WTC11 (cell line): ENCODE results near the gene LRRTM1. TPM values are rescaled to one million over a fixed set of nuclear protein-coding genes. Genes with fewer than 3 reads are reported as not detected.

Experiments used
- ATAC-seq: fragments of 200-7000 bp; cut with Tn5 transposase; 2 replicates; pipeline ENCODE4 v1.10.0; 2021; ENCODE audit warnings: mild to moderate bottlenecking, moderate library complexity
- CTCF ChIA-PET: fragments of 300-600 bp; sonication (Branson Sonifier 250); formaldehyde crosslinking; loops from one replicate; lab custom pipeline; 2021; ENCODE audit warnings: antibody characterized with exemption; lab: Charles Lee
- POLR2A ChIA-PET: fragments of 350-600 bp; sonication (Branson Sonifier 250); formaldehyde crosslinking; loops from one replicate; lab custom pipeline; 2021; ENCODE audit warnings: antibody characterized with exemption; lab: Charles Lee
- DNase-seq: peaks from one replicate; pipeline ENCODE4 v3.0.0; 2021; ENCODE audit warnings: low spot score
- H3K27ac Mint-ChIP-seq: 2 replicates; pipeline ENCODE4 v1.8.0; 2021; ENCODE audit warnings: mixed read lengths
- H3K27me3 Mint-ChIP-seq: 2 replicates; pipeline ENCODE4 v1.8.0; 2021; ENCODE audit warnings: low read depth, mild to moderate bottlenecking, moderate library complexity, mixed read lengths
- H3K36me3 Mint-ChIP-seq: 2 replicates; pipeline ENCODE4 v1.8.0; 2021; ENCODE audit warnings: mixed read lengths
- H3K4me1 Mint-ChIP-seq: 2 replicates; pipeline ENCODE4 v1.8.0; 2022; ENCODE audit warnings: mixed read lengths
- H3K4me3 Mint-ChIP-seq: 2 replicates; pipeline ENCODE4 v1.8.0; 2021; ENCODE audit warnings: mild to moderate bottlenecking, moderate library complexity, mixed read lengths
- H3K9me3 Mint-ChIP-seq: 2 replicates; pipeline ENCODE4 v1.8.0; 2021; ENCODE audit warnings: mixed read lengths
- ARID4B ChIP-seq: sonication (generic); formaldehyde crosslinking; IDR thresholded peaks from 2 replicates; pipeline ENCODE4 v1.8.0; 2023; ENCODE audit warnings: missing genetic modification reagents, mild to moderate bottlenecking, borderline replicate concordance
- ATF6 ChIP-seq: sonication (generic); formaldehyde crosslinking; IDR thresholded peaks from 2 replicates; pipeline ENCODE4 v1.8.1; 2023; ENCODE audit warnings: mild to moderate bottlenecking, missing genetic modification reagents
- CBFB ChIP-seq: sonication (generic); formaldehyde crosslinking; IDR thresholded peaks from 2 replicates; pipeline ENCODE4 v1.8.1; 2022; ENCODE audit warnings: mild to moderate bottlenecking, low read depth, missing genetic modification reagents
- EMX1 ChIP-seq: fragments of 250-450 bp; sonication (Bioruptor Pico); IDR thresholded peaks from 2 replicates; pipeline ENCODE4 v1.8.0; 2021; ENCODE audit warnings: mild to moderate bottlenecking
- ERG ChIP-seq: fragments of 250-450 bp; sonication (Bioruptor Pico); IDR thresholded peaks from 2 replicates; pipeline ENCODE4 v1.8.0; 2021; ENCODE audit warnings: mild to moderate bottlenecking
- ESRRA ChIP-seq: sonication (generic); formaldehyde crosslinking; IDR thresholded peaks from 2 replicates; pipeline ENCODE4 v1.8.1; 2022; ENCODE audit warnings: mild to moderate bottlenecking, missing genetic modification reagents, borderline replicate concordance
- GRHL2 ChIP-seq: fragments of 250-450 bp; sonication (Bioruptor Pico); IDR thresholded peaks from 2 replicates; pipeline ENCODE4 v1.8.0; 2022; ENCODE audit warnings: mild to moderate bottlenecking, moderate library complexity; ENCODE audit not compliant: insufficient replicate concordance, severe bottlenecking
- KAT7 ChIP-seq: sonication (generic); formaldehyde crosslinking; IDR thresholded peaks from 2 replicates; pipeline ENCODE4 v1.8.1; 2023; ENCODE audit warnings: missing genetic modification reagents, mild to moderate bottlenecking, borderline replicate concordance
- NR1H2 ChIP-seq: sonication (generic); formaldehyde crosslinking; IDR thresholded peaks from 2 replicates; pipeline ENCODE4 v1.9.0; 2021; ENCODE audit warnings: mild to moderate bottlenecking, moderate library complexity, missing genetic modification reagents
- NR2C2 ChIP-seq: sonication (generic); formaldehyde crosslinking; IDR thresholded peaks from 2 replicates; pipeline ENCODE4 v1.8.0; 2022; ENCODE audit warnings: mild to moderate bottlenecking, missing genetic modification reagents
- OVOL2 ChIP-seq: fragments of 250-450 bp; sonication (Bioruptor Pico); IDR thresholded peaks from 2 replicates; pipeline ENCODE4 v1.9.0; 2021; ENCODE audit warnings: mild to moderate bottlenecking, borderline replicate concordance
- PRDM15 ChIP-seq: sonication (generic); formaldehyde crosslinking; IDR thresholded peaks from 2 replicates; pipeline ENCODE4 v1.8.0; 2022; ENCODE audit warnings: missing genetic modification reagents
- SMAD4 ChIP-seq: sonication (generic); formaldehyde crosslinking; IDR thresholded peaks from 2 replicates; pipeline ENCODE4 v1.8.0; 2022; ENCODE audit warnings: mild to moderate bottlenecking, missing genetic modification reagents
- SP1 ChIP-seq: sonication (generic); formaldehyde crosslinking; conservative IDR thresholded peaks from 2 replicates; pipeline ENCODE4 v1.8.1; 2022; ENCODE audit warnings: missing genetic modification reagents
- STAT6 ChIP-seq: sonication (generic); formaldehyde crosslinking; conservative IDR thresholded peaks from 2 replicates; pipeline ENCODE4 v1.8.1; 2023; ENCODE audit warnings: mild to moderate bottlenecking, low read depth, missing genetic modification reagents, moderate library complexity
- TP53 ChIP-seq: sonication (generic); formaldehyde crosslinking; IDR thresholded peaks from 2 replicates; pipeline ENCODE4 v1.8.1; 2023; ENCODE audit warnings: mild to moderate bottlenecking, missing genetic modification reagents
- ZNF138 ChIP-seq: sonication (generic); formaldehyde crosslinking; conservative IDR thresholded peaks from 2 replicates; pipeline ENCODE4 v1.8.1; 2022; ENCODE audit warnings: mild to moderate bottlenecking, moderate library complexity, missing genetic modification reagents
- total RNA-seq: library from RNA; stranded (reverse); gene quantifications from 3 replicates; pipeline ENCODE4 v1.2.3, GENCODE V29; 2021
- TF ChIP-seq, protein P1 (sequence below): fragments of 250-450 bp; sonication (Bioruptor Pico); IDR thresholded peaks from 2 replicates; pipeline ENCODE4 v1.9.0; 2021; ENCODE audit warnings: mild to moderate bottlenecking
- TF ChIP-seq, protein P2 (sequence below): sonication (generic); formaldehyde crosslinking; IDR thresholded peaks from 2 replicates; pipeline ENCODE4 v1.8.1; 2023; ENCODE audit warnings: mild to moderate bottlenecking, missing genetic modification reagents, moderate library complexity

LRRTM1 gene
- total RNA-seq, 1 experiment from 2014 or later, result 1.2 TPM

DNA sequence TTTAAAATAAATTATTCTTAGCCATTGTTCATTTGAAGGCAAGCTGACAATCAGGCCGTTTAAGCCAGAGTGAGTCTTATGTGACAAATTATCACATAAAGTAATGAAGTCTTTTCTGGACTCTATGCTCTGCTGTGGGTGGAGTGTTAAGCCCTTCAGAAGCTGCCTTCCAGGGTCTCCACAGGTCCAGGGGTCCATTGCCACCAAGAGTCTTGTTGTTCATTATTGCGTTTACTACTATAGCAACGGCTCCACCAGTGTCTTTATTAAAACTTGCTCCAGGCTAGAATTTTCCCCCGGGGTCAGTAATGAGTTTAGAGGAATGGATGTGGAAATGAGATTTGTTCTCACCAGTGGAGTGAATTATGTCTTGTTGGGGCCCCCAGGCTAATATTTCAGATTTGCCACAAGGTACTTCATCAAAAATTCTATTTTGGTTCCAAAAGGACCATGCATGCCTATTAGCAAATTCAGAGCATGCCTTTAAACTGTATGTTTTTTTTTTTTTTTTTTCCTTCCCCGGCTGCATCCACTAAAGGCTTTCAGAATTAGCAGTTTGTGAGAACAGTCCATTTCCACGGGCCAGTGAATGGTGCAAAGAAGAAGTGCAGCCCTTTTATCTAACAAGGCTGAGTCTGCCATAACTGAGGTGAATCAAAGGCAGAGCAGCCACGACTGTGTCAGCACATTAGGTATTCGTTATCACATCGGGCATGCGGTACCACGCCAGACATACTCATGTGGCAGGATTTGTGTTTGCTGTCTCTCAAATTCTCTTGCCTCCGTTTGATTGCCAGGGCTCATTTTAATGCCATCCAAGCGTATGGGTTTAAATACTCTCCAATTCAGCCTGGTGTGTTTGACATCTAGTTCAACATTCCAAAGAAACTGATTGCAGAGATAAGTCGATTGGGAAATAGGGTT is 26.2 kb upstream of the LRRTM1 start:
- TF ChIP-seq KAT7 (CRISPR knock-in tag) (no peak), NR1H2 (CRISPR knock-in tag) (no peak), PRDM15 (no peak), ZNF138 (CRISPR knock-in tag) (no peak), EMX1 (no peak), ESRRA (CRISPR knock-in tag) (no peak), GRHL2 (CRISPR knock-in tag) (no peak), NR2C2 (CRISPR knock-in tag) (no peak), SP1 (CRISPR knock-in tag) (no peak), OVOL2 (no peak), CBFB (CRISPR knock-in tag) (no peak), ATF6 (CRISPR knock-in tag) (no peak), SMAD4 (CRISPR knock-in tag) (no peak)
- TF ChIP-seq, protein P1, sequence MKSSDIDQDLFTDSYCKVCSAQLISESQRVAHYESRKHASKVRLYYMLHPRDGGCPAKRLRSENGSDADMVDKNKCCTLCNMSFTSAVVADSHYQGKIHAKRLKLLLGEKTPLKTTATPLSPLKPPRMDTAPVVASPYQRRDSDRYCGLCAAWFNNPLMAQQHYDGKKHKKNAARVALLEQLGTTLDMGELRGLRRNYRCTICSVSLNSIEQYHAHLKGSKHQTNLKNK (CRISPR knock-in tag), result no peak
- TF ChIP-seq, protein P2, sequence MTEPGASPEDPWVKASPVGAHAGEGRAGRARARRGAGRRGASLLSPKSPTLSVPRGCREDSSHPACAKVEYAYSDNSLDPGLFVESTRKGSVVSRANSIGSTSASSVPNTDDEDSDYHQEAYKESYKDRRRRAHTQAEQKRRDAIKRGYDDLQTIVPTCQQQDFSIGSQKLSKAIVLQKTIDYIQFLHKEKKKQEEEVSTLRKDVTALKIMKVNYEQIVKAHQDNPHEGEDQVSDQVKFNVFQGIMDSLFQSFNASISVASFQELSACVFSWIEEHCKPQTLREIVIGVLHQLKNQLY (CRISPR knock-in tag), result no peak
- peaks cover 21% of the 10 kb centered on the region for H3K4me1 Mint-ChIP-seq

GRCh38 chr2:80329491-80329890 is 24.9 kb upstream of the LRRTM1 start:
- ATAC-seq (no peak), DNase-seq (no peak)
- ChIA-PET POLR2A (interaction anchor here (0.6 kb wide), 1 partner anchor 166 kb away, joined by 8 read pairs; no protein-coding TSS in a partner anchor), CTCF (no interaction called here)
- Mint-ChIP-seq H3K27me3 (peaks cover 10% of the 10 kb centered on the region), H3K4me3 (no peak overlapping the region), H3K36me3 (no peaks in the 10 kb centered on the region), H3K27ac (no peak overlapping the region), H3K4me1 (peaks cover 21% of the 10 kb centered on the region), H3K9me3 (no peaks in the 10 kb centered on the region)
- TF ChIP-seq TP53 (no peak), ARID4B (CRISPR knock-in tag) (no peak), ERG (no peak), STAT6 (no peak)

More for the DNA sequence above, 26.2 kb upstream of the LRRTM1 start:
- Mint-ChIP-seq H3K36me3 (no peaks in the 10 kb centered on the region), H3K4me3 (no peak overlapping the region), H3K27me3 (peaks cover 17% of the 10 kb centered on the region), H3K27ac (no peak overlapping the region), H3K9me3 (no peaks in the 10 kb centered on the region)
- ATAC-seq (no peak), DNase-seq (no peak)
- ChIA-PET POLR2A (interaction anchor here (0.7 kb wide), 1 partner anchor 145 kb away, joined by 3 read pairs; no protein-coding TSS in a partner anchor), CTCF (no interaction called here)
